HepG2 (cell line): ENCODE data around the gene GNG10. TPM values are rescaled to one million over a fixed set of nuclear protein-coding genes. Genes with fewer than 3 reads are reported as not detected.

Source experiments
- DPF2 ChIP-seq: sonication (generic); formaldehyde crosslinking; IDR thresholded peaks from 2 replicates; pipeline ENCODE4 v1.4.0; 2020; ENCODE audit warnings: mild to moderate bottlenecking, low read depth, missing genetic modification reagents, borderline replicate concordance
- EHMT2 ChIP-seq: fragments of 200-600 bp; sonication (generic); IDR thresholded peaks from 2 replicates; pipeline ENCODE4 v1.7.0; 2017; ENCODE audit warnings: antibody characterized with exemption, low read depth, low read length, borderline replicate concordance
- GABPA ChIP-seq, 2 experiments: IDR thresholded peaks; 2 replicates each; pipeline ENCODE4 v1.6.1; 2011 to 2016; ENCODE audit warnings: low read depth in 2 of 2, low read length in 1 of 2, missing biosample characterization in 1 of 2, missing genetic modification characterization in 1 of 2
- GPN1 ChIP-seq: sonication (generic); formaldehyde crosslinking; IDR thresholded peaks from 2 replicates; pipeline ENCODE4 v1.5.1; 2020; ENCODE audit warnings: missing genetic modification reagents, borderline replicate concordance
- SNAI1 ChIP-seq: sonication (generic); formaldehyde crosslinking; IDR thresholded peaks from 2 replicates; pipeline ENCODE4 v1.5.0; 2020; ENCODE audit warnings: mild to moderate bottlenecking, missing genetic modification reagents, borderline replicate concordance
- TARDBP ChIP-seq: sonication (generic); formaldehyde crosslinking; IDR thresholded peaks from 2 replicates; pipeline ENCODE4 v1.8.0; 2022; ENCODE audit warnings: mild to moderate bottlenecking, missing genetic modification reagents
- ZBTB7B ChIP-seq: sonication (generic); formaldehyde crosslinking; IDR thresholded peaks from 2 replicates; pipeline ENCODE4 v1.4.0; 2020; ENCODE audit warnings: missing genetic modification reagents
- ZEB1 ChIP-seq: IDR thresholded peaks from 2 replicates; pipeline ENCODE4 v1.6.1; 2012; ENCODE audit warnings: mild to moderate bottlenecking, low read depth, inconsistent platforms; ENCODE audit not compliant: insufficient replicate concordance
- ZNF256 ChIP-seq: sonication (generic); formaldehyde crosslinking; conservative IDR thresholded peaks from 2 replicates; pipeline ENCODE4 v1.4.0; 2020; ENCODE audit warnings: missing genetic modification reagents
- ZNF335 ChIP-seq: sonication (generic); formaldehyde crosslinking; IDR thresholded peaks from 2 replicates; pipeline ENCODE4 v1.4.0; 2020; ENCODE audit warnings: missing genetic modification reagents
- ZNF510 ChIP-seq: sonication (generic); formaldehyde crosslinking; IDR thresholded peaks from 2 replicates; pipeline ENCODE4 v1.4.0; 2020; ENCODE audit warnings: low read depth, mild to moderate bottlenecking, missing genetic modification reagents
- ZNF564 ChIP-seq: sonication (generic); formaldehyde crosslinking; IDR thresholded peaks from 2 replicates; pipeline ENCODE4 v1.8.1; 2023; ENCODE audit warnings: mild to moderate bottlenecking, missing genetic modification reagents
- polyA plus RNA-seq, 8 experiments: library from polyadenylated mRNA; depleted of rRNA in 3 of 8; stranded (reverse) in 7 of 8; unstranded in 1 of 8; fragments of >200 nt; fragmentation: Illumina TruSeq in 4 of 8; extraction: Trizol in 4 of 8; gene quantifications; 2 replicates each; pipeline versions ENCODE4 v1.2.1 to v1.2.3, GENCODE V29; 2011 to 2016; ENCODE audit warnings: low read depth in 4 of 8, missing spikeins in 1 of 8, mixed read lengths in 1 of 8; ENCODE audit not compliant: insufficient read depth in 1 of 8
- total RNA-seq, 5 experiments: library from RNA; depleted of rRNA; stranded (reverse); fragments of >200 nt; fragmentation: Illumina TruSeq; extraction: Trizol; gene quantifications; 2 replicates each; pipeline ENCODE4 v1.2.3, GENCODE V29; 2016; ENCODE audit warnings: low read depth in 1 of 5
- TF ChIP-seq, protein P1 (sequence below), 2 experiments: fragments of 450-650 bp in 1 of 2; sonication (generic) in 1 of 2; formaldehyde crosslinking; IDR thresholded peaks; 2 replicates each; pipeline versions ENCODE4 v1.5.0 to v1.8.0; 2020 to 2022; ENCODE audit warnings: mild to moderate bottlenecking in 1 of 2, missing genetic modification reagents in 1 of 2
- TF ChIP-seq, protein P2 (sequence below): sonication (generic); IDR thresholded peaks from 2 replicates; pipeline ENCODE4 v1.6.1; 2016; ENCODE audit warnings: low read depth, borderline replicate concordance
- TF ChIP-seq, protein P3 (sequence below): sonication (generic); formaldehyde crosslinking; conservative IDR thresholded peaks from 2 replicates; pipeline ENCODE4 v1.4.0; 2020; ENCODE audit warnings: missing genetic modification reagents
- TF ChIP-seq, protein P4 (sequence below): sonication (generic); formaldehyde crosslinking; IDR thresholded peaks from 2 replicates; pipeline ENCODE4 v1.4.0; 2020; ENCODE audit warnings: mild to moderate bottlenecking, missing genetic modification reagents
- TF ChIP-seq, protein P5 (sequence below): sonication (generic); formaldehyde crosslinking; IDR thresholded peaks from 2 replicates; pipeline ENCODE4 v1.9.0; 2022; ENCODE audit warnings: low read depth, missing genetic modification reagents
- TF ChIP-seq, protein P6 (sequence below): sonication (generic); formaldehyde crosslinking; IDR thresholded peaks from 2 replicates; pipeline ENCODE4 v1.5.1; 2020; ENCODE audit warnings: missing genetic modification reagents, mild to moderate bottlenecking, borderline replicate concordance
- TF ChIP-seq, protein P7 (sequence below): sonication (generic); formaldehyde crosslinking; conservative IDR thresholded peaks from 2 replicates; pipeline ENCODE4 v1.8.1; 2023; ENCODE audit warnings: missing genetic modification reagents

GNG10 gene
- total and polyA plus RNA-seq, 2 of the 13 experiments (the other 11 are each of a cell fraction or from before 2014, with no cell fraction given): 29.8 to 32.4 TPM

DNA sequence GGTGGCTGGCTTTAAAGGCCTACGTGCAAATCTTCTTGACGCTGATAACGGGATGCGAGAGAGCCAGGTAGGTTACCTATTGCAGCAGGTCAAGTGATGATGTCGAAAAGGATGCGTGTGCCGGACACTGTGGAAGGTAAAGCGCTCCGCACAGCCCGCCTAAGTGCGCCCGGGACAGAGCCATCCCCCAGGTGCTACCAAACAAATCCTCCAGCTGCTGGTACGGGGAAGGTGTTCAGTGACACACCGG, 30.5 kb upstream of the GNG10 start (continued):
- TF ChIP-seq, protein P1, sequence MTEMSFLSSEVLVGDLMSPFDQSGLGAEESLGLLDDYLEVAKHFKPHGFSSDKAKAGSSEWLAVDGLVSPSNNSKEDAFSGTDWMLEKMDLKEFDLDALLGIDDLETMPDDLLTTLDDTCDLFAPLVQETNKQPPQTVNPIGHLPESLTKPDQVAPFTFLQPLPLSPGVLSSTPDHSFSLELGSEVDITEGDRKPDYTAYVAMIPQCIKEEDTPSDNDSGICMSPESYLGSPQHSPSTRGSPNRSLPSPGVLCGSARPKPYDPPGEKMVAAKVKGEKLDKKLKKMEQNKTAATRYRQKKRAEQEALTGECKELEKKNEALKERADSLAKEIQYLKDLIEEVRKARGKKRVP (CRISPR knock-in tag; IDR thresholded peaks at IDR 0.05): no peak; a peak in 1 of 4 replicates
- TF ChIP-seq ZEB1 (peak; percentile 94), DPF2 (no peak), SNAI1 (CRISPR knock-in tag) (peak; percentile 56; the same call in 1 of the 2 replicates), GPN1 (CRISPR knock-in tag) (0 out of 2 replicates have a peak, but pooled peaks have one; percentile 19), ZNF256 (no peak), ZNF335 (CRISPR knock-in tag) (0 out of 2 replicates have a peak, but pooled peaks have one; percentile 34), TARDBP (CRISPR knock-in tag) (peak; percentile 84), ZNF510 (CRISPR knock-in tag) (0 out of 2 replicates have a peak, but pooled peaks have one; percentile 19), EHMT2 (peak; percentile 45; the same call in 1 of the 2 replicates), ZBTB7B (CRISPR knock-in tag) (0 out of 2 replicates have a peak, but pooled peaks have one; percentile 52), GABPA (IDR thresholded peaks at IDR 0.05; ENCODE audit: low read depth, low read length) (no peak; the same call in 1 of the 2 replicates), GABPA (CRISPR knock-in tag; IDR thresholded peaks at IDR 0.05; ENCODE audit: low read depth) (peak; percentile 97), ZNF564 (CRISPR knock-in tag) (no peak; the same call in 1 of the 2 replicates)
- TF ChIP-seq, protein P2, sequence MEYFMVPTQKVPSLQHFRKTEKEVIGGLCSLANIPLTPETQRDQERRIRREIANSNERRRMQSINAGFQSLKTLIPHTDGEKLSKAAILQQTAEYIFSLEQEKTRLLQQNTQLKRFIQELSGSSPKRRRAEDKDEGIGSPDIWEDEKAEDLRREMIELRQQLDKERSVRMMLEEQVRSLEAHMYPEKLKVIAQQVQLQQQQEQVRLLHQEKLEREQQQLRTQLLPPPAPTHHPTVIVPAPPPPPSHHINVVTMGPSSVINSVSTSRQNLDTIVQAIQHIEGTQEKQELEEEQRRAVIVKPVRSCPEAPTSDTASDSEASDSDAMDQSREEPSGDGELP: peak; percentile 93
- TF ChIP-seq, protein P3, sequence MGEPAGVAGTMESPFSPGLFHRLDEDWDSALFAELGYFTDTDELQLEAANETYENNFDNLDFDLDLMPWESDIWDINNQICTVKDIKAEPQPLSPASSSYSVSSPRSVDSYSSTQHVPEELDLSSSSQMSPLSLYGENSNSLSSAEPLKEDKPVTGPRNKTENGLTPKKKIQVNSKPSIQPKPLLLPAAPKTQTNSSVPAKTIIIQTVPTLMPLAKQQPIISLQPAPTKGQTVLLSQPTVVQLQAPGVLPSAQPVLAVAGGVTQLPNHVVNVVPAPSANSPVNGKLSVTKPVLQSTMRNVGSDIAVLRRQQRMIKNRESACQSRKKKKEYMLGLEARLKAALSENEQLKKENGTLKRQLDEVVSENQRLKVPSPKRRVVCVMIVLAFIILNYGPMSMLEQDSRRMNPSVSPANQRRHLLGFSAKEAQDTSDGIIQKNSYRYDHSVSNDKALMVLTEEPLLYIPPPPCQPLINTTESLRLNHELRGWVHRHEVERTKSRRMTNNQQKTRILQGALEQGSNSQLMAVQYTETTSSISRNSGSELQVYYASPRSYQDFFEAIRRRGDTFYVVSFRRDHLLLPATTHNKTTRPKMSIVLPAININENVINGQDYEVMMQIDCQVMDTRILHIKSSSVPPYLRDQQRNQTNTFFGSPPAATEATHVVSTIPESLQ: 0 out of 2 replicates have a peak, but pooled peaks have one; percentile 45
- TF ChIP-seq, protein P4, sequence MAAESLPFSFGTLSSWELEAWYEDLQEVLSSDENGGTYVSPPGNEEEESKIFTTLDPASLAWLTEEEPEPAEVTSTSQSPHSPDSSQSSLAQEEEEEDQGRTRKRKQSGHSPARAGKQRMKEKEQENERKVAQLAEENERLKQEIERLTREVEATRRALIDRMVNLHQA (CRISPR knock-in tag): no peak
- TF ChIP-seq, protein P5, sequence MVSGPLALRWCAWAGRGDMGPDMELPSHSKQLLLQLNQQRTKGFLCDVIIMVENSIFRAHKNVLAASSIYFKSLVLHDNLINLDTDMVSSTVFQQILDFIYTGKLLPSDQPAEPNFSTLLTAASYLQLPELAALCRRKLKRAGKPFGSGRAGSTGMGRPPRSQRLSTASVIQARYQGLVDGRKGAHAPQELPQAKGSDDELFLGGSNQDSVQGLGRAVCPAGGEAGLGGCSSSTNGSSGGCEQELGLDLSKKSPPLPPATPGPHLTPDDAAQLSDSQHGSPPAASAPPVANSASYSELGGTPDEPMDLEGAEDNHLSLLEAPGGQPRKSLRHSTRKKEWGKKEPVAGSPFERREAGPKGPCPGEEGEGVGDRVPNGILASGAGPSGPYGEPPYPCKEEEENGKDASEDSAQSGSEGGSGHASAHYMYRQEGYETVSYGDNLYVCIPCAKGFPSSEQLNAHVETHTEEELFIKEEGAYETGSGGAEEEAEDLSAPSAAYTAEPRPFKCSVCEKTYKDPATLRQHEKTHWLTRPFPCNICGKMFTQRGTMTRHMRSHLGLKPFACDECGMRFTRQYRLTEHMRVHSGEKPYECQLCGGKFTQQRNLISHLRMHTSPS: no peak
- TF ChIP-seq, protein P6, sequence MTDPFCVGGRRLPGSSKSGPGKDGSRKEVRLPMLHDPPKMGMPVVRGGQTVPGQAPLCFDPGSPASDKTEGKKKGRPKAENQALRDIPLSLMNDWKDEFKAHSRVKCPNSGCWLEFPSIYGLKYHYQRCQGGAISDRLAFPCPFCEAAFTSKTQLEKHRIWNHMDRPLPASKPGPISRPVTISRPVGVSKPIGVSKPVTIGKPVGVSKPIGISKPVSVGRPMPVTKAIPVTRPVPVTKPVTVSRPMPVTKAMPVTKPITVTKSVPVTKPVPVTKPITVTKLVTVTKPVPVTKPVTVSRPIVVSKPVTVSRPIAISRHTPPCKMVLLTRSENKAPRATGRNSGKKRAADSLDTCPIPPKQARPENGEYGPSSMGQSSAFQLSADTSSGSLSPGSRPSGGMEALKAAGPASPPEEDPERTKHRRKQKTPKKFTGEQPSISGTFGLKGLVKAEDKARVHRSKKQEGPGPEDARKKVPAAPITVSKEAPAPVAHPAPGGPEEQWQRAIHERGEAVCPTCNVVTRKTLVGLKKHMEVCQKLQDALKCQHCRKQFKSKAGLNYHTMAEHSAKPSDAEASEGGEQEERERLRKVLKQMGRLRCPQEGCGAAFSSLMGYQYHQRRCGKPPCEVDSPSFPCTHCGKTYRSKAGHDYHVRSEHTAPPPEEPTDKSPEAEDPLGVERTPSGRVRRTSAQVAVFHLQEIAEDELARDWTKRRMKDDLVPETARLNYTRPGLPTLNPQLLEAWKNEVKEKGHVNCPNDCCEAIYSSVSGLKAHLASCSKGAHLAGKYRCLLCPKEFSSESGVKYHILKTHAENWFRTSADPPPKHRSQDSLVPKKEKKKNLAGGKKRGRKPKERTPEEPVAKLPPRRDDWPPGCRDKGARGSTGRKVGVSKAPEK (CRISPR knock-in tag): 0 out of 2 replicates have a peak, but pooled peaks have one; percentile 47
- TF ChIP-seq, protein P7, sequence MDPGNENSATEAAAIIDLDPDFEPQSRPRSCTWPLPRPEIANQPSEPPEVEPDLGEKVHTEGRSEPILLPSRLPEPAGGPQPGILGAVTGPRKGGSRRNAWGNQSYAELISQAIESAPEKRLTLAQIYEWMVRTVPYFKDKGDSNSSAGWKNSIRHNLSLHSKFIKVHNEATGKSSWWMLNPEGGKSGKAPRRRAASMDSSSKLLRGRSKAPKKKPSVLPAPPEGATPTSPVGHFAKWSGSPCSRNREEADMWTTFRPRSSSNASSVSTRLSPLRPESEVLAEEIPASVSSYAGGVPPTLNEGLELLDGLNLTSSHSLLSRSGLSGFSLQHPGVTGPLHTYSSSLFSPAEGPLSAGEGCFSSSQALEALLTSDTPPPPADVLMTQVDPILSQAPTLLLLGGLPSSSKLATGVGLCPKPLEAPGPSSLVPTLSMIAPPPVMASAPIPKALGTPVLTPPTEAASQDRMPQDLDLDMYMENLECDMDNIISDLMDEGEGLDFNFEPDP (CRISPR knock-in tag): no peak
